SU-DHL-6 (cell line): ENCODE measurements around the gene MARCHF4.
"Not testable (repeated sequence)": the region's sequence is repeated elsewhere in the genome, so short reads cannot be mapped to it uniquely, and the experiment has no call there.

Experiments
- CTCF ChIP-seq: fragments of 200-600 bp; sonication (generic); IDR thresholded peaks from one replicate; pipeline ENCODE4 v1.5.1; 2017; ENCODE audit warnings: antibody characterized with exemption, mild to moderate bottlenecking, low read length, moderate library complexity; ENCODE audit not compliant: insufficient read depth, poor library complexity, severe bottlenecking
- EZH2phosphoT487 ChIP-seq: fragments of 200-600 bp; sonication (generic), shearing (Covaris generic); conservative IDR thresholded peaks from 2 replicates; pipeline ENCODE4 v1.6.1; 2018; ENCODE audit warnings: mild to moderate bottlenecking, antibody characterized with exemption, low read length, moderate library complexity, mixed read lengths

DNA sequence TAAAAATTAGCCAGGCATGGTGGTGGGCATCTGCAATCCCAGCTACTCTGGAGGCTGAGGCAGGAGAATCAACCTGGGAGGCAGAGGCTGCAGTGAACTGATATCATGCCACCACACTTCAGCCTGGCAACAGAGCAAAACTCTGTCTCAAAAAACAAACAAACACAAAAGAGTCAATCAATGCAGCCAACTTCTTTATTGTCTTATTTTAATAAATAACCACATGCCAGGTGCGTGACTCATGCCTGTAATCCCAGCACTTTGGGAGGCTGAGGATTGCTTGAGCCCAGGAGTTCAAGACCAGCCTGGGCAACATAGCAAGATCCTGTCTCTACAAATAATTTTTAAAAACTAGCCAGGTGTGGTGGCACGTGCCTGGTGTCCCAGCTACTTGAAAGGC, 12.1 kb upstream of the MARCHF4 start:
- TF ChIP-seq EZH2phosphoT487, CTCF: not testable (repeated sequence)
